HUDEP-2 (cell line): Measurements from ENCODE around the gene OSBPL10.
A peak's percentile ranks its signal among the peaks of the same experiment; 100 is the strongest.
"Not testable (repeated sequence)": the region's sequence is repeated elsewhere in the genome, so short reads cannot be mapped to it uniquely, and the experiment has no call there.

ENCODE experiments used
- DNase-seq, 76 experiments: peaks; one replicate each; lab custom pipeline; 2025; ENCODE audit not compliant: unreplicated experiment in 76 of 76; lab: John Stamatoyannopoulos, UW

OSBPL10 gene

GRCh38 chr3:31981206-31982181 is at the start of gene OSBPL10, which contains the start of gene ZNF860:
Gene OSBPL10 (minus strand): TSS chr3:31981262. CDS start chr3:31981179, 83 bp downstream.
Gene ZNF860 (plus strand): TSS chr3:31981750. CDS start chr3:31989080, 7,330 bp downstream.
- peak in 2 of 76 experiments; percentile 0 to 1 for DNase-seq

- no peak for DNase-seq
Observed at GRCh38 chr3:32026593-32026992, 45.5 kb upstream of the OSBPL10 start.

GRCh38 chr3:32022947-32023346 is 41.9 kb upstream of the OSBPL10 start:
- no peak for DNase-seq

GRCh38 chr3:32021748-32022147 is 40.7 kb upstream of the OSBPL10 start:
- DNase-seq: peak in 2 of 76 experiments; percentile 2 to 15

- no peak for DNase-seq
Observed at GRCh38 chr3:32021155-32021554, 40.1 kb upstream of the OSBPL10 start.

- DNase-seq: peak in 24 of 76 experiments; percentile 2 to 38 (median 17)
Observed at GRCh38 chr3:32018757-32019564, 37.9 kb upstream of the OSBPL10 start.

- no peak for DNase-seq
Observed at GRCh38 chr3:32017286-32017685, 36.2 kb upstream of the OSBPL10 start.

GRCh38 chr3:32015638-32016037 is 34.6 kb upstream of the OSBPL10 start:
- DNase-seq: not testable (repeated sequence)

- not testable (repeated sequence) for DNase-seq
Observed at GRCh38 chr3:32010699-32011098, 29.6 kb upstream of the OSBPL10 start.

- no peak for DNase-seq
Observed at GRCh38 chr3:32009957-32010356, 28.9 kb upstream of the OSBPL10 start.

- DNase-seq: no peak
Observed at GRCh38 chr3:32009101-32009500, 28.0 kb upstream of the OSBPL10 start.

- DNase-seq: no peak
Observed at GRCh38 chr3:32004113-32004765, 23.2 kb upstream of the OSBPL10 start.

- no peak for DNase-seq
Observed at GRCh38 chr3:32003380-32003779, 22.3 kb upstream of the OSBPL10 start.

- DNase-seq: no peak
Observed at GRCh38 chr3:32002561-32003368, 21.7 kb upstream of the OSBPL10 start.

- no peak for DNase-seq
Observed at GRCh38 chr3:32000877-32001276, 19.8 kb upstream of the OSBPL10 start.

- no peak for DNase-seq
Observed at GRCh38 chr3:31999907-32000439, 18.9 kb upstream of the OSBPL10 start.

GRCh38 chr3:31997500-31997899 is 16.4 kb upstream of the OSBPL10 start:
- DNase-seq: no peak

GRCh38 chr3:31996195-31996594 is 15.1 kb upstream of the OSBPL10 start:
- DNase-seq: no peak

- not testable (repeated sequence) for DNase-seq
Observed at GRCh38 chr3:31995026-31995425, 14.0 kb upstream of the OSBPL10 start.

GRCh38 chr3:31993843-31994242 is 12.8 kb upstream of the OSBPL10 start:
- no peak for DNase-seq
